ENCODE results near the gene SH3D19.
"Not testable (repeated sequence)": the region's sequence is repeated elsewhere in the genome, so short reads cannot be mapped to it uniquely, and the experiment has no call there.

The SH3D19 gene

GRCh38 chr4:151287409-151287808, 38.0 kb downstream of the SH3D19 start:
- DNase-seq (ENCODE audit: low read depth in 1 of 2, low spot score in 1 of 2), result no peak
- TF ChIP-seq JUND (IDR thresholded peaks at IDR 0.05; ENCODE audit: low read depth), result no peak
- in situ Hi-C loops (cut with HindIII; ENCODE audit: low pct_unique_long_range_greater_than_20kb, low sequenced_read_pairs), result no loop called here

GRCh38 chr4:151284534-151285245, 40.7 kb downstream of the SH3D19 start:
- DNase-seq (ENCODE audit: low read depth in 1 of 2, low spot score in 1 of 2), result no peak
- no peak for TF ChIP-seq JUND (IDR thresholded peaks at IDR 0.05; ENCODE audit: low read depth)
- in situ Hi-C loops (cut with HindIII; ENCODE audit: low pct_unique_long_range_greater_than_20kb, low sequenced_read_pairs), result no loop called here

- DNase-seq (ENCODE audit: low read depth in 1 of 2, low spot score in 1 of 2), result peak; percentile 12 to 56
- no peak for TF ChIP-seq JUND (IDR thresholded peaks at IDR 0.05; ENCODE audit: low read depth)
- in situ Hi-C loops (cut with HindIII; ENCODE audit: low pct_unique_long_range_greater_than_20kb, low sequenced_read_pairs), result no loop called here
These were observed 48.4 kb downstream of the SH3D19 start, which contains the start of gene PRSS48 for GRCh38 chr4:151276787-151277562. TSS of gene PRSS48 (plus strand) at chr4:151277161. CDS start at chr4:151277173, 12 bp downstream.

- DNase-seq (ENCODE audit: low read depth in 1 of 2, low spot score in 1 of 2); in situ Hi-C loops (cut with HindIII; ENCODE audit: low pct_unique_long_range_greater_than_20kb, low sequenced_read_pairs): not testable (repeated sequence)
These were observed 56.5 kb downstream of the SH3D19 start for GRCh38 chr4:151268905-151269304.

GRCh38 chr4:151267822-151268535, 57.4 kb downstream of the SH3D19 start:
- in situ Hi-C loops (cut with HindIII; ENCODE audit: low pct_unique_long_range_greater_than_20kb, low sequenced_read_pairs), result no loop called here
- no peak for TF ChIP-seq JUND (IDR thresholded peaks at IDR 0.05; ENCODE audit: low read depth)
- DNase-seq (ENCODE audit: low read depth in 1 of 2, low spot score in 1 of 2), result no peak

GRCh38 chr4:151267104-151267503, 58.3 kb downstream of the SH3D19 start:
- DNase-seq (ENCODE audit: low read depth in 1 of 2, low spot score in 1 of 2), result no peak
- no peak for TF ChIP-seq JUND (IDR thresholded peaks at IDR 0.05; ENCODE audit: low read depth)
- in situ Hi-C loops (cut with HindIII; ENCODE audit: low pct_unique_long_range_greater_than_20kb, low sequenced_read_pairs), result no loop called here

GRCh38 chr4:151266497-151266896, 58.9 kb downstream of the SH3D19 start:
- no peak for DNase-seq (ENCODE audit: low read depth in 1 of 2, low spot score in 1 of 2)

GRCh38 chr4:151263455-151263854, 62.0 kb downstream of the SH3D19 start:
- TF ChIP-seq JUND (IDR thresholded peaks at IDR 0.05; ENCODE audit: low read depth), result no peak
- DNase-seq (ENCODE audit: low read depth in 1 of 2, low spot score in 1 of 2), result no peak
- in situ Hi-C loops (cut with HindIII; ENCODE audit: low pct_unique_long_range_greater_than_20kb, low sequenced_read_pairs), result no loop called here

More at GRCh38 chr4:151266497-151266896, 58.9 kb downstream of the SH3D19 start:
- TF ChIP-seq JUND (IDR thresholded peaks at IDR 0.05; ENCODE audit: low read depth), result no peak
- in situ Hi-C loops (cut with HindIII; ENCODE audit: low pct_unique_long_range_greater_than_20kb, low sequenced_read_pairs), result no loop called here

GRCh38 chr4:151260526-151260925, 64.9 kb downstream of the SH3D19 start:
- DNase-seq (ENCODE audit: low read depth in 1 of 2, low spot score in 1 of 2), result no peak
- in situ Hi-C loops (cut with HindIII; ENCODE audit: low pct_unique_long_range_greater_than_20kb, low sequenced_read_pairs), result no loop called here
- no peak for TF ChIP-seq JUND (IDR thresholded peaks at IDR 0.05; ENCODE audit: low read depth)

- in situ Hi-C loops (cut with HindIII; ENCODE audit: low pct_unique_long_range_greater_than_20kb, low sequenced_read_pairs), result no loop called here
- no peak for DNase-seq (ENCODE audit: low read depth in 1 of 2, low spot score in 1 of 2)
- TF ChIP-seq JUND (IDR thresholded peaks at IDR 0.05; ENCODE audit: low read depth), result no peak
These were observed 65.7 kb downstream of the SH3D19 start for GRCh38 chr4:151259752-151260151.

- no peak for DNase-seq (ENCODE audit: low read depth in 1 of 2, low spot score in 1 of 2)
- in situ Hi-C loops (cut with HindIII; ENCODE audit: low pct_unique_long_range_greater_than_20kb, low sequenced_read_pairs), result no loop called here
These were observed 67.7 kb downstream of the SH3D19 start for GRCh38 chr4:151257704-151258103.

GRCh38 chr4:151256134-151256533, 69.3 kb downstream of the SH3D19 start:
- DNase-seq (ENCODE audit: low read depth in 1 of 2, low spot score in 1 of 2), result no peak
- TF ChIP-seq JUND (IDR thresholded peaks at IDR 0.05; ENCODE audit: low read depth), result no peak
- in situ Hi-C loops (cut with HindIII; ENCODE audit: low pct_unique_long_range_greater_than_20kb, low sequenced_read_pairs), result no loop called here

More at GRCh38 chr4:151257704-151258103, 67.7 kb downstream of the SH3D19 start:
- TF ChIP-seq JUND (IDR thresholded peaks at IDR 0.05; ENCODE audit: low read depth), result no peak

- DNase-seq (ENCODE audit: low read depth in 1 of 2, low spot score in 1 of 2); in situ Hi-C loops (cut with HindIII; ENCODE audit: low pct_unique_long_range_greater_than_20kb, low sequenced_read_pairs): not testable (repeated sequence)
These were observed 69.7 kb downstream of the SH3D19 start for GRCh38 chr4:151255680-151256079.

GRCh38 chr4:151255226-151255625, 70.2 kb downstream of the SH3D19 start:
- in situ Hi-C loops (cut with HindIII; ENCODE audit: low pct_unique_long_range_greater_than_20kb, low sequenced_read_pairs); DNase-seq (ENCODE audit: low read depth in 1 of 2, low spot score in 1 of 2): not testable (repeated sequence)

Data from T47D (cell line).